ENCODE data around the gene CNIH1. TPM values are rescaled to one million over a fixed set of nuclear protein-coding genes. Genes with fewer than 3 reads are reported as not detected.
"Not testable (repeated sequence)": the region's sequence is repeated elsewhere in the genome, so short reads cannot be mapped to it uniquely, and the experiment has no call there.

CNIH1 gene
- total RNA-seq, 1 donor from 2014 or later = 130 TPM

DNA sequence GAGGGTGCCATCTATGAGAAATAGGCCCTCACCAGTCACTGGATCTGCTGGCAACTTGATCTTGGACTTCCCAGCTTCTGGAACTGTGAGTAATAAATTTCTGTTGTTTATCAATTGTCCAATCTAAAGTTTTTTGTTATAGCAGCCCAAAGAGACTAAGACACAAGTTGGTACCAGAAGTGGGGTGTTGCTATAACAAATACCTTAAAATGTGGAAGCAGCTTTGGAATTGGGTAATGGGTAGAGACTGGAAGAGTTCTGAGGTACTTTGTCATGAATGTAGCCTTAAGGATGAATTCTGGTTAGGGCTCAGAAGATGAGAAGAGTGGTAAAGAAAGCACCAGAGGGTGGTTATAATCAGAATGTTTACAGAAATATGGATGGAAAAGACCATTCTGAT is 26.1 kb upstream of the CNIH1 start:
- Mint-ChIP-seq H3K27me3 (ENCODE audit: unreplicated experiment) (peaks cover 9% of the 10 kb centered on the region), H3K27ac (ENCODE audit: unreplicated experiment) (no peak overlapping the region), H3K4me3 (ENCODE audit: unreplicated experiment) (no peak overlapping the region), H3K36me3 (ENCODE audit: unreplicated experiment) (peaks cover 11% of the 10 kb centered on the region), H3K9me3 (ENCODE audit: unreplicated experiment) (peaks cover 10% of the 10 kb centered on the region), H3K4me1 (ENCODE audit: unreplicated experiment) (peaks cover 13% of the 10 kb centered on the region)
- TF ChIP-seq, protein P1, sequence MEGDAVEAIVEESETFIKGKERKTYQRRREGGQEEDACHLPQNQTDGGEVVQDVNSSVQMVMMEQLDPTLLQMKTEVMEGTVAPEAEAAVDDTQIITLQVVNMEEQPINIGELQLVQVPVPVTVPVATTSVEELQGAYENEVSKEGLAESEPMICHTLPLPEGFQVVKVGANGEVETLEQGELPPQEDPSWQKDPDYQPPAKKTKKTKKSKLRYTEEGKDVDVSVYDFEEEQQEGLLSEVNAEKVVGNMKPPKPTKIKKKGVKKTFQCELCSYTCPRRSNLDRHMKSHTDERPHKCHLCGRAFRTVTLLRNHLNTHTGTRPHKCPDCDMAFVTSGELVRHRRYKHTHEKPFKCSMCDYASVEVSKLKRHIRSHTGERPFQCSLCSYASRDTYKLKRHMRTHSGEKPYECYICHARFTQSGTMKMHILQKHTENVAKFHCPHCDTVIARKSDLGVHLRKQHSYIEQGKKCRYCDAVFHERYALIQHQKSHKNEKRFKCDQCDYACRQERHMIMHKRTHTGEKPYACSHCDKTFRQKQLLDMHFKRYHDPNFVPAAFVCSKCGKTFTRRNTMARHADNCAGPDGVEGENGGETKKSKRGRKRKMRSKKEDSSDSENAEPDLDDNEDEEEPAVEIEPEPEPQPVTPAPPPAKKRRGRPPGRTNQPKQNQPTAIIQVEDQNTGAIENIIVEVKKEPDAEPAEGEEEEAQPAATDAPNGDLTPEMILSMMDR (IDR thresholded peaks at IDR 0.05) = no peak
- DNase-seq (ENCODE audit: extremely low spot score, unreplicated experiment) = no peak

DNA sequence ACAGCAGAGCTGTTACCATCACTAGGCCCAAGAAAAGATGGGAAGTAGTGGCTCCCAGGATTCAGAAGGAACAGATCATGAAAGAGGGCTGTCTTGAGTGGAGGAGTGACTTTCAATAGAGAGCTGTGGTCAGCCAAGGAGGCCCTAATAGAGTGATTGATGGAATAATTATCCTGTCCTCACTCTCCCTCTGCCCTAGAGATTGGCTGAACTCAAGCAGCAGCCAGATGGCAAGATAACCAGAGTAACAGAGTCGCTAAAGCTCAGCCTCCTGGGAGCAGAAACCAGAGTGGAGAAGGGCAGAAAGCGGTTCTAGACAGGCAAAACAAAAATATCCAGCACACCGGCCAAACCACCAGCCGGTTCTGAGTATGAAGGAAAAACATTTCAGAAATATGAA is 24.5 kb upstream of the CNIH1 start:
- Mint-ChIP-seq H3K4me1 (ENCODE audit: unreplicated experiment) (peaks cover 12% of the 10 kb centered on the region), H3K27ac (ENCODE audit: unreplicated experiment) (no peak overlapping the region), H3K9me3 (ENCODE audit: unreplicated experiment) (peaks cover 10% of the 10 kb centered on the region), H3K4me3 (ENCODE audit: unreplicated experiment) (no peak overlapping the region), H3K36me3 (ENCODE audit: unreplicated experiment) (peaks cover 11% of the 10 kb centered on the region), H3K27me3 (ENCODE audit: unreplicated experiment) (peaks cover 9% of the 10 kb centered on the region)
- TF ChIP-seq, protein P1 (IDR thresholded peaks at IDR 0.05) = no peak
- DNase-seq (ENCODE audit: extremely low spot score, unreplicated experiment) = no peak

DNA sequence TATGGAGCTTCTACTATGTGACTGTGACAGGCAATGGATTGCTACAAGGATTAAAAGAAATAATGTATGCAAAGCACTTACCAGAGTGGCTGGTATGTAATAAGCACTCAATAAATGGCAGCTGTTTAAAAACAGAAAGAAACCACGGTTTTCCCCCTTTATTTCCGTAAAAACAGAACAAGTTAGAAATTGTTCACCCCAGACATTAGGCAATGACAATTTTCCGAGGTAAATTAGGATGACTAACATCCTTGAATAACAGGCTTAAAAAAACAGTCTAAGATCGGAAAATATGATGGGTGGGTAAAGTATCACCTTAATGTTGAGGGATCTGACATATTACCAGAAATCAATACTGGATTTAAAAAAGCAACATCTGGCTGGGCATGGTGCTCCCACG is 20.9 kb upstream of the CNIH1 start:
- Mint-ChIP-seq H3K27ac (ENCODE audit: unreplicated experiment) (no peak overlapping the region), H3K27me3 (ENCODE audit: unreplicated experiment) (peaks cover 9% of the 10 kb centered on the region), H3K4me3 (ENCODE audit: unreplicated experiment) (no peak overlapping the region), H3K4me1 (ENCODE audit: unreplicated experiment) (peaks cover 2% of the 10 kb centered on the region), H3K36me3 (ENCODE audit: unreplicated experiment) (peaks cover 3% of the 10 kb centered on the region), H3K9me3 (ENCODE audit: unreplicated experiment) (peaks cover 3% of the 10 kb centered on the region)
- DNase-seq (ENCODE audit: extremely low spot score, unreplicated experiment) = no peak
- TF ChIP-seq, protein P1 (IDR thresholded peaks at IDR 0.05) = no peak

GRCh38 chr14:54459106-54459505 is 17.9 kb upstream of the CNIH1 start:
- no peak for DNase-seq (ENCODE audit: extremely low spot score, unreplicated experiment)
- Mint-ChIP-seq H3K27me3 (ENCODE audit: unreplicated experiment) (peaks cover 6% of the 10 kb centered on the region), H3K36me3 (ENCODE audit: unreplicated experiment) (no peaks in the 10 kb centered on the region), H3K27ac (ENCODE audit: unreplicated experiment) (no peak overlapping the region), H3K4me3 (ENCODE audit: unreplicated experiment) (no peak overlapping the region), H3K9me3 (ENCODE audit: unreplicated experiment) (peaks cover 3% of the 10 kb centered on the region), H3K4me1 (ENCODE audit: unreplicated experiment) (peaks cover 2% of the 10 kb centered on the region)
- TF ChIP-seq, protein P1 (IDR thresholded peaks at IDR 0.05) = no peak

DNA sequence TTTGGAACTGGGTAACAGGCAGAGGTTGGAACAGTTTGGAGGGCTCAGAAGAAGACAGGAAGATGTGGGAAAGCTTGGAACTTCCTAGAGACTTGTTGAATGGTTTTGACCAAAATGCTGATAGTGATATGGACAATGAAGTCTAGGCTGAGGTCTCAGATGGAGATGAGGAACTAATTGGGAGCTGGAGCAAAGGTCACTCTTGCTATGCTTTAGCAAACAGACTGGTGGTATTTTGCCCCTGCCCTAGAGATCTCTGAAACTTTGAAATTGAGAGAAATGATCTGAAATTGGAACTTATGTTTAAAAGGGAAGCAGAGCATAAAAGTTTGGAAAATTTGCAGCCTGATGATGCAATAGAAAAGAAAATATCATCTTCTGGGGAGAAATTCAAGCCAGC is 17.4 kb upstream of the CNIH1 start:
- H3K4me3 Mint-ChIP-seq (ENCODE audit: unreplicated experiment); H3K27ac Mint-ChIP-seq (ENCODE audit: unreplicated experiment); H3K36me3 Mint-ChIP-seq (ENCODE audit: unreplicated experiment); H3K4me1 Mint-ChIP-seq (ENCODE audit: unreplicated experiment); DNase-seq (ENCODE audit: extremely low spot score, unreplicated experiment); H3K27me3 Mint-ChIP-seq (ENCODE audit: unreplicated experiment); H3K9me3 Mint-ChIP-seq (ENCODE audit: unreplicated experiment): not testable (repeated sequence)

DNA sequence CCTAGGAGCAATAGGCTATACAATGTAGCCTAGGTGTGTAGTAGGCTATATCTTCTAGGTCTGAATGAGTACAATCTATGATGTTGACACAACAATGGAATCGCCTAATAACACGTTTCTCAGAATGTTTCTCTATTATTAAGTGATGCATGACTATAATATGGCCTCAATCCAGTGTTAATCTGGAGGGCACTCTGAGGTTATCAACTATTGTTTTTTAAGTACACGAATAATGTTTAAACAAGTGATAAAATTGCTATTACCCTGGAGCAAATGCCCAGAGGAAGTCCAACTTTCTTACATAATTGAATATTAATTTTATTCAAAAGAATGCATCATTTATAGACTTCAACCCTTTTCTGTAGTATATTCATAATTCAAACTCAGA is 16.4 kb upstream of the CNIH1 start:
- Mint-ChIP-seq H3K36me3 (ENCODE audit: unreplicated experiment) (no peaks in the 10 kb centered on the region), H3K27ac (ENCODE audit: unreplicated experiment) (no peak overlapping the region), H3K4me3 (ENCODE audit: unreplicated experiment) (no peak overlapping the region), H3K27me3 (ENCODE audit: unreplicated experiment) (no peaks in the 10 kb centered on the region), H3K9me3 (ENCODE audit: unreplicated experiment) (peaks cover 3% of the 10 kb centered on the region), H3K4me1 (ENCODE audit: unreplicated experiment) (peaks cover 2% of the 10 kb centered on the region)
- TF ChIP-seq, protein P1 (IDR thresholded peaks at IDR 0.05) = no peak
- no peak for DNase-seq (ENCODE audit: extremely low spot score, unreplicated experiment)

GRCh38 chr14:54456820-54457608 is 15.8 kb upstream of the CNIH1 start:
- not testable (repeated sequence) for H3K9me3 Mint-ChIP-seq (ENCODE audit: unreplicated experiment); H3K4me1 Mint-ChIP-seq (ENCODE audit: unreplicated experiment); DNase-seq (ENCODE audit: extremely low spot score, unreplicated experiment); H3K4me3 Mint-ChIP-seq (ENCODE audit: unreplicated experiment); H3K27ac Mint-ChIP-seq (ENCODE audit: unreplicated experiment); H3K36me3 Mint-ChIP-seq (ENCODE audit: unreplicated experiment); H3K27me3 Mint-ChIP-seq (ENCODE audit: unreplicated experiment)

Data from osteocyte (in vitro differentiated cells).